HepG2 (cell line): Measurements from ENCODE around the gene GLS2. TPM values are rescaled to one million over a fixed set of nuclear protein-coding genes. Genes with fewer than 3 reads are reported as not detected.
A peak's percentile ranks its signal among the peaks of the same experiment; 100 is the strongest.

ENCODE experiments used
- ATAC-seq: fragments of 200-7000 bp; cut with Tn5 transposase; 3 replicates; pipeline ENCODE4 v1.9.1; 2020; ENCODE audit warnings: mild to moderate bottlenecking, moderate library complexity
- BruUV-seq: library from RNA; stranded (reverse); fragments of 400-500 nt; replicated peaks from 2 replicates; lab custom pipeline; 2021; lab: Mats Ljungman, UMichigan
- CTCF ChIA-PET: fragments of 300-600 bp; formaldehyde crosslinking; extraction: SDS; loops from one replicate; lab custom pipeline; 2021; ENCODE audit warnings: low total read pairs, inconsistent platforms, low intra/inter-chr PET ratio; lab: Yijun Ruan, JAX
- POLR2A ChIA-PET: fragments of 350-600 bp; sonication (Branson Sonifier 250); formaldehyde crosslinking; loops from one replicate; lab custom pipeline; 2020; ENCODE audit warnings: antibody characterized with exemption, inconsistent platforms; lab: Yijun Ruan, JAX
- DNase-seq: peaks from one replicate; pipeline ENCODE4 v3.0.0-alpha.2; 2015; ENCODE audit warnings: low spot score
- FAIRE-seq: peaks from 3 replicates; lab custom pipeline; 2011; peaks lifted over from hg19 to GRCh38; lab: Jason Lieb, UNC
- H2AFZ ChIP-seq: one replicate; pipeline ENCODE4 v1.6.1; 2011; ENCODE audit warnings: low read length, inconsistent platforms
- H3K27ac ChIP-seq: fragments of 300-600 bp; 3 replicates; pipeline ENCODE4 v1.8.0; 2011; ENCODE audit warnings: mixed run types, mild to moderate bottlenecking, mixed read lengths, low read length, inconsistent platforms; ENCODE audit not compliant: insufficient read depth; ENCODE audit errors: extremely low read length
- H3K27me3 ChIP-seq, 2 experiments: fragments of 200-600 bp in 1 of 2; 2 replicates in 1 of 2; 3 replicates in 1 of 2; pipeline versions ENCODE4 v1.6.0 to v1.8.0; 2011; ENCODE audit warnings: low read length in 2 of 2, mild to moderate bottlenecking in 2 of 2, moderate library complexity in 2 of 2, inconsistent platforms in 1 of 2; ENCODE audit not compliant: insufficient read depth in 2 of 2, control insufficient read depth in 1 of 2
- H3K36me3 ChIP-seq, 2 experiments: fragments of 200-600 bp in 1 of 2; replicated peaks in 1 of 2; 2 replicates in 1 of 2; 3 replicates in 1 of 2; pipeline versions ENCODE4 v1.5.1 to v1.8.0; 2011; ENCODE audit warnings: low read length in 2 of 2, inconsistent platforms in 1 of 2; ENCODE audit not compliant: insufficient read depth in 2 of 2, control insufficient read depth in 1 of 2
- H3K4me1 ChIP-seq: 2 replicates; pipeline ENCODE4 v1.5.1; 2012; ENCODE audit warnings: low read length, inconsistent platforms; ENCODE audit not compliant: insufficient read depth
- H3K4me2 ChIP-seq: 2 replicates; pipeline ENCODE4 v1.6.0; 2011; ENCODE audit warnings: low read depth, low read length, inconsistent platforms
- H3K4me3 ChIP-seq, 3 experiments: fragments of 200-600 bp in 1 of 3; sonication (generic), shearing (Covaris generic) in 1 of 3; replicated peaks in 1 of 3; 2 replicates each; pipeline ENCODE4 v1.5.1; 2011 to 2016; ENCODE audit warnings: low read length in 3 of 3, inconsistent platforms in 2 of 3, low read depth in 2 of 3, mild to moderate bottlenecking in 2 of 3, control low read depth in 1 of 3, mixed read lengths in 1 of 3; ENCODE audit not compliant: insufficient read depth in 1 of 3
- H3K79me2 ChIP-seq: one replicate; pipeline ENCODE4 v1.6.1; 2011; ENCODE audit warnings: low read length, inconsistent platforms; ENCODE audit not compliant: insufficient read depth
- H3K9ac ChIP-seq: 2 replicates; pipeline ENCODE4 v1.6.0; 2011; ENCODE audit warnings: mild to moderate bottlenecking, low read depth, low read length, inconsistent platforms; ENCODE audit not compliant: insufficient read depth
- H3K9me3 ChIP-seq: 2 replicates; pipeline ENCODE4 v1.5.1; 2012; ENCODE audit warnings: mild to moderate bottlenecking, low read length
- H4K20me1 ChIP-seq: 2 replicates; pipeline ENCODE4 v1.6.0; 2011; ENCODE audit warnings: inconsistent platforms, mild to moderate bottlenecking, low read length, moderate library complexity; ENCODE audit not compliant: insufficient read depth
- AGO2 ChIP-seq: fragments of 200-400 bp; formaldehyde crosslinking; optimal IDR thresholded peaks from 2 replicates; pipeline ENCODE3; 2017; ENCODE audit warnings: mild to moderate bottlenecking, low read depth, low read length, moderate library complexity
- HOXA3 ChIP-seq: sonication (generic); formaldehyde crosslinking; IDR thresholded peaks from 2 replicates; pipeline ENCODE4 v1.5.0; 2020; ENCODE audit warnings: missing genetic modification reagents
- PRMT3 ChIP-seq: sonication (generic); formaldehyde crosslinking; IDR thresholded peaks from 2 replicates; pipeline ENCODE4 v1.8.1; 2022; ENCODE audit warnings: low read depth, mild to moderate bottlenecking, moderate library complexity, missing genetic modification reagents, borderline replicate concordance
- SP4 ChIP-seq: sonication (generic); formaldehyde crosslinking; IDR thresholded peaks from 2 replicates; pipeline ENCODE4 v1.8.1; 2023; ENCODE audit warnings: mild to moderate bottlenecking, missing genetic modification reagents
- TGIF2 ChIP-seq: IDR thresholded peaks from 2 replicates; pipeline ENCODE4 v1.6.1; 2016; ENCODE audit warnings: control low read depth, missing compliant biosample characterization
- ZBTB38 ChIP-seq: sonication (generic); formaldehyde crosslinking; IDR thresholded peaks from 2 replicates; pipeline ENCODE4 v1.5.1; 2020; ENCODE audit warnings: mild to moderate bottlenecking, missing genetic modification reagents
- ZNF720 ChIP-seq: sonication (generic); formaldehyde crosslinking; IDR thresholded peaks from 2 replicates; pipeline ENCODE4 v1.4.0; 2020; ENCODE audit warnings: missing genetic modification reagents
- WGBS: methylation state at CpG from one replicate; pipeline ENCODE4 v1.1.6; 2017; ENCODE audit warnings: low lambda C conversion rate; 5-methylcytosine and 5-hydroxymethylcytosine counted together
- in situ Hi-C: cut with HindIII; loops from 2 replicates; pipeline ENCODE4 v1.10.0; 2017; ENCODE audit warnings: low pct_unique_long_range_greater_than_20kb; ENCODE audit not compliant: extremely low pct_ligation_motif_present
- intact Hi-C: fragments of 100-400 bp; cut with micrococcal nuclease; formaldehyde crosslinking; loops from one replicate; pipeline ENCODE4 v1.10.0; 2022; ENCODE audit not compliant: unreplicated experiment
- polyA plus RNA-seq, 8 experiments: library from polyadenylated mRNA; depleted of rRNA in 3 of 8; stranded (reverse) in 7 of 8; unstranded in 1 of 8; fragments of >200 nt; fragmentation: Illumina TruSeq in 4 of 8; extraction: Trizol in 4 of 8; gene quantifications; 2 replicates each; pipeline versions ENCODE4 v1.2.1 to v1.2.3, GENCODE V29; 2011 to 2016; ENCODE audit warnings: low read depth in 4 of 8, missing spikeins in 1 of 8, mixed read lengths in 1 of 8; ENCODE audit not compliant: insufficient read depth in 1 of 8
- total RNA-seq, 5 experiments: library from RNA; depleted of rRNA; stranded (reverse); fragments of >200 nt; fragmentation: Illumina TruSeq; extraction: Trizol; gene quantifications; 2 replicates each; pipeline ENCODE4 v1.2.3, GENCODE V29; 2016; ENCODE audit warnings: low read depth in 1 of 5
- TF ChIP-seq, protein P1 (sequence below): sonication (generic); formaldehyde crosslinking; IDR thresholded peaks from 2 replicates; pipeline ENCODE4 v1.5.0; 2020; ENCODE audit warnings: missing genetic modification reagents, mild to moderate bottlenecking, borderline replicate concordance
- TF ChIP-seq, protein P2 (sequence below): sonication (generic); formaldehyde crosslinking; conservative IDR thresholded peaks from 2 replicates; pipeline ENCODE4 v1.8.0; 2022; ENCODE audit warnings: low read depth, missing genetic modification reagents
- TF ChIP-seq, protein P3 (sequence below): sonication (generic); formaldehyde crosslinking; IDR thresholded peaks from 2 replicates; pipeline ENCODE4 v1.9.0; 2022; ENCODE audit warnings: low read depth, missing genetic modification reagents

Gene GLS2
- total and polyA plus RNA-seq, 2 of the 13 experiments (the other 11 are each of a cell fraction or from before 2014, with no cell fraction given) = 8.6 to 12.2 TPM

DNA sequence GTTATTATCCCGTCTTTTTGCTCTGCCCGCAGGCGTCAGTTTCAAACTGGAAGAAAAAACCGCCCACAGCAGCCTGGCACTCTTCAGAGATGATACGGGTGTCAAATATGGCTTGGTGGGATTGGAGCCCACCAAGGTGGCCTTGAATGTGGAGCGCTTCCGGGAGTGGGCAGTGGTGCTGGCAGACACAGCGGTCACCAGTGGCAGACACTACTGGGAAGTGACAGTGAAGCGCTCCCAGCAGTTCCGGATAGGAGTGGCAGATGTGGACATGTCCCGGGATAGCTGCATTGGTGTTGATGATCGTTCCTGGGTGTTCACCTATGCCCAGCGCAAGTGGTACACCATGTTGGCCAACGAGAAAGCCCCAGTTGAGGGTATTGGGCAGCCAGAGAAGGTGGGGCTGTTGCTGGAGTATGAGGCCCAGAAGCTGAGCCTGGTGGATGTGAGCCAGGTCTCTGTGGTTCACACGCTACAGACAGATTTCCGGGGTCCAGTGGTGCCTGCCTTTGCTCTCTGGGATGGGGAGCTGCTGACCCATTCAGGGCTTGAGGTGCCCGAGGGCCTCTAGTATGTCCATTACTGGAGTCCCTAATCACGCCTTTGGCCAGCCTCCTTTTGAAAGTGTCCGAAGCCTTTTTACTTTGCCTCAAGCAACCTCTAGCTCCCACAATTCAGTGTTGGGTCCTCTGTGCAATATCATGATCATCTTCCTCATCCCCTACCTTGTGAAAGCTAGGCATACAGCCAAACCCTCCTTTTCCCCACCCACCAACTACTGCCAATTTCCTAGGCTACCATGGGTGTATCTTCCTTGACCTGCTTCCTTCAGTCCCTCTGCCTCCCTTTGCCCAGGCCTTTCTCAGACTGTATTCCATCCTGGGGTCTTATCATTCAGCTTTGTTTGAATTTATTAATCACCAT lies 18.7 kb downstream of the GLS2 start:
- no peaks in the 10 kb centered on the region; a peak in 1 of 5 replicates for H3K27me3 ChIP-seq
- CTCF ChIA-PET = no interaction called here
- ATAC-seq (peak; percentile 32), DNase-seq (no peak), FAIRE-seq (no peak)
- in situ Hi-C loops (loop anchor here (10.0 kb wide), 1 partner anchor 274 kb away; no protein-coding TSS in a partner anchor), intact Hi-C loops (loop anchor here (5.0 kb wide), 1 partner anchor 352 kb away; the partner anchor contains the start of genes RPL41 and ZC3H10)
- H3K9me3 ChIP-seq = no peaks in the 10 kb centered on the region
- POLR2A ChIA-PET = interaction anchor here (0.9 to 1.4 kb wide), 4 partner anchors 19 to 248 kb away, joined by 3 to 6 read pairs (median 4); partner anchors contain the start of genes GLS2, PAN2 and RNF41
- H3K9ac ChIP-seq = peak overlapping the region; percentile 94
- TF ChIP-seq PRMT3 (CRISPR knock-in tag) (no peak), AGO2 (peak; percentile 33), SP4 (peak; percentile 43; the same call in 1 of the 2 replicates), TGIF2 (CRISPR knock-in tag) (no peak), ZNF720 (CRISPR knock-in tag) (no peak), HOXA3 (CRISPR knock-in tag) (0 out of 2 replicates have a peak, but pooled peaks have one; percentile 18), ZBTB38 (CRISPR knock-in tag) (peak; percentile 50; the same call in 1 of the 2 replicates)
- TF ChIP-seq, protein P1, sequence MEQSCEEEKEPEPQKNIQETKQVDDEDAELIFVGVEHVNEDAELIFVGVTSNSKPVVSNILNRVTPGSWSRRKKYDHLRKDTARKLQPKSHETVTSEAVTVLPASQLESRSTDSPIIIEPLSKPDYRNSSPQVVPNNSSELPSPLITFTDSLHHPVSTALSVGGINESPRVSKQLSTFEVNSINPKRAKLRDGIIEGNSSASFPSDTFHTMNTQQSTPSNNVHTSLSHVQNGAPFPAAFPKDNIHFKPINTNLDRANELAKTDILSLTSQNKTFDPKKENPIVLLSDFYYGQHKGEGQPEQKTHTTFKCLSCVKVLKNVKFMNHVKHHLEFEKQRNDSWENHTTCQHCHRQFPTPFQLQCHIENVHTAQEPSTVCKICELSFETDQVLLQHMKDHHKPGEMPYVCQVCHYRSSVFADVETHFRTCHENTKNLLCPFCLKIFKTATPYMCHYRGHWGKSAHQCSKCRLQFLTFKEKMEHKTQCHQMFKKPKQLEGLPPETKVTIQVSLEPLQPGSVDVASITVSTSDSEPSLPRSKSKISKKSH (CRISPR knock-in tag) = 0 out of 2 replicates have a peak, but pooled peaks have one; percentile 51
- TF ChIP-seq, protein P2, sequence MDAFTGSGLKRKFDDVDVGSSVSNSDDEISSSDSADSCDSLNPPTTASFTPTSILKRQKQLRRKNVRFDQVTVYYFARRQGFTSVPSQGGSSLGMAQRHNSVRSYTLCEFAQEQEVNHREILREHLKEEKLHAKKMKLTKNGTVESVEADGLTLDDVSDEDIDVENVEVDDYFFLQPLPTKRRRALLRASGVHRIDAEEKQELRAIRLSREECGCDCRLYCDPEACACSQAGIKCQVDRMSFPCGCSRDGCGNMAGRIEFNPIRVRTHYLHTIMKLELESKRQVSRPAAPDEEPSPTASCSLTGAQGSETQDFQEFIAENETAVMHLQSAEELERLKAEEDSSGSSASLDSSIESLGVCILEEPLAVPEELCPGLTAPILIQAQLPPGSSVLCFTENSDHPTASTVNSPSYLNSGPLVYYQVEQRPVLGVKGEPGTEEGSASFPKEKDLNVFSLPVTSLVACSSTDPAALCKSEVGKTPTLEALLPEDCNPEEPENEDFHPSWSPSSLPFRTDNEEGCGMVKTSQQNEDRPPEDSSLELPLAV (CRISPR knock-in tag) = 0 out of 2 replicates have a peak, but pooled peaks have one; percentile 15
- TF ChIP-seq, protein P3, sequence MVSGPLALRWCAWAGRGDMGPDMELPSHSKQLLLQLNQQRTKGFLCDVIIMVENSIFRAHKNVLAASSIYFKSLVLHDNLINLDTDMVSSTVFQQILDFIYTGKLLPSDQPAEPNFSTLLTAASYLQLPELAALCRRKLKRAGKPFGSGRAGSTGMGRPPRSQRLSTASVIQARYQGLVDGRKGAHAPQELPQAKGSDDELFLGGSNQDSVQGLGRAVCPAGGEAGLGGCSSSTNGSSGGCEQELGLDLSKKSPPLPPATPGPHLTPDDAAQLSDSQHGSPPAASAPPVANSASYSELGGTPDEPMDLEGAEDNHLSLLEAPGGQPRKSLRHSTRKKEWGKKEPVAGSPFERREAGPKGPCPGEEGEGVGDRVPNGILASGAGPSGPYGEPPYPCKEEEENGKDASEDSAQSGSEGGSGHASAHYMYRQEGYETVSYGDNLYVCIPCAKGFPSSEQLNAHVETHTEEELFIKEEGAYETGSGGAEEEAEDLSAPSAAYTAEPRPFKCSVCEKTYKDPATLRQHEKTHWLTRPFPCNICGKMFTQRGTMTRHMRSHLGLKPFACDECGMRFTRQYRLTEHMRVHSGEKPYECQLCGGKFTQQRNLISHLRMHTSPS (CRISPR knock-in tag) = no peak
- peak overlapping the region; percentile 93 for H3K4me2 ChIP-seq
- peaks cover 0 to 11% of the 10 kb centered on the region in 2 experiments; a peak in 2 of 5 replicates for H3K36me3 ChIP-seq
- H2AFZ ChIP-seq = no peak overlapping the region
- peak overlapping the region; percentile 86 for H3K27ac ChIP-seq
- H3K4me1 ChIP-seq = peaks cover 17% of the 10 kb centered on the region
- 40% methylated on average over 14 of the region's 19 CpGs for WGBS
- peaks cover 16% of the 10 kb centered on the region for H3K79me2 ChIP-seq
- no peaks in the 10 kb centered on the region for H4K20me1 ChIP-seq
- no TSS peak for BruUV-seq
- peak overlapping the region; percentile 79 to 93 (median 80) for H3K4me3 ChIP-seq
